D721Med (cell line): Measurements from ENCODE around the gene WDHD1.

Experiments
- DNase-seq: peaks from one replicate; pipeline ENCODE4 v3.0.0; 2011; ENCODE audit warnings: low spot score; ENCODE audit not compliant: insufficient read length
- FAIRE-seq: peaks from 2 replicates; lab custom pipeline; 2011; peaks lifted over from hg19 to GRCh38; lab: Jason Lieb, UNC
- TF ChIP-seq, protein P1 (sequence below): IDR thresholded peaks from 2 replicates; pipeline ENCODE4 v1.5.1; 2012; ENCODE audit warnings: mild to moderate bottlenecking, control low read depth; ENCODE audit not compliant: insufficient read depth; ENCODE audit errors: missing control alignments

The WDHD1 gene, protein sequence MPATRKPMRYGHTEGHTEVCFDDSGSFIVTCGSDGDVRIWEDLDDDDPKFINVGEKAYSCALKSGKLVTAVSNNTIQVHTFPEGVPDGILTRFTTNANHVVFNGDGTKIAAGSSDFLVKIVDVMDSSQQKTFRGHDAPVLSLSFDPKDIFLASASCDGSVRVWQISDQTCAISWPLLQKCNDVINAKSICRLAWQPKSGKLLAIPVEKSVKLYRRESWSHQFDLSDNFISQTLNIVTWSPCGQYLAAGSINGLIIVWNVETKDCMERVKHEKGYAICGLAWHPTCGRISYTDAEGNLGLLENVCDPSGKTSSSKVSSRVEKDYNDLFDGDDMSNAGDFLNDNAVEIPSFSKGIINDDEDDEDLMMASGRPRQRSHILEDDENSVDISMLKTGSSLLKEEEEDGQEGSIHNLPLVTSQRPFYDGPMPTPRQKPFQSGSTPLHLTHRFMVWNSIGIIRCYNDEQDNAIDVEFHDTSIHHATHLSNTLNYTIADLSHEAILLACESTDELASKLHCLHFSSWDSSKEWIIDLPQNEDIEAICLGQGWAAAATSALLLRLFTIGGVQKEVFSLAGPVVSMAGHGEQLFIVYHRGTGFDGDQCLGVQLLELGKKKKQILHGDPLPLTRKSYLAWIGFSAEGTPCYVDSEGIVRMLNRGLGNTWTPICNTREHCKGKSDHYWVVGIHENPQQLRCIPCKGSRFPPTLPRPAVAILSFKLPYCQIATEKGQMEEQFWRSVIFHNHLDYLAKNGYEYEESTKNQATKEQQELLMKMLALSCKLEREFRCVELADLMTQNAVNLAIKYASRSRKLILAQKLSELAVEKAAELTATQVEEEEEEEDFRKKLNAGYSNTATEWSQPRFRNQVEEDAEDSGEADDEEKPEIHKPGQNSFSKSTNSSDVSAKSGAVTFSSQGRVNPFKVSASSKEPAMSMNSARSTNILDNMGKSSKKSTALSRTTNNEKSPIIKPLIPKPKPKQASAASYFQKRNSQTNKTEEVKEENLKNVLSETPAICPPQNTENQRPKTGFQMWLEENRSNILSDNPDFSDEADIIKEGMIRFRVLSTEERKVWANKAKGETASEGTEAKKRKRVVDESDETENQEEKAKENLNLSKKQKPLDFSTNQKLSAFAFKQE

GRCh38 chr14:55026793-55027561 lies at the start of gene WDHD1, which contains the start of gene SOCS4:
Gene WDHD1, minus strand, starts transcription at chr14:55027099. Its CDS starts 312 bp downstream, at chr14:55026787.
Gene SOCS4, plus strand, starts transcription at chr14:55027236. Its CDS starts 15,806 bp downstream, at chr14:55043042.
- FAIRE-seq (no peak), DNase-seq (peak; percentile 56)
- TF ChIP-seq, protein P1, sequence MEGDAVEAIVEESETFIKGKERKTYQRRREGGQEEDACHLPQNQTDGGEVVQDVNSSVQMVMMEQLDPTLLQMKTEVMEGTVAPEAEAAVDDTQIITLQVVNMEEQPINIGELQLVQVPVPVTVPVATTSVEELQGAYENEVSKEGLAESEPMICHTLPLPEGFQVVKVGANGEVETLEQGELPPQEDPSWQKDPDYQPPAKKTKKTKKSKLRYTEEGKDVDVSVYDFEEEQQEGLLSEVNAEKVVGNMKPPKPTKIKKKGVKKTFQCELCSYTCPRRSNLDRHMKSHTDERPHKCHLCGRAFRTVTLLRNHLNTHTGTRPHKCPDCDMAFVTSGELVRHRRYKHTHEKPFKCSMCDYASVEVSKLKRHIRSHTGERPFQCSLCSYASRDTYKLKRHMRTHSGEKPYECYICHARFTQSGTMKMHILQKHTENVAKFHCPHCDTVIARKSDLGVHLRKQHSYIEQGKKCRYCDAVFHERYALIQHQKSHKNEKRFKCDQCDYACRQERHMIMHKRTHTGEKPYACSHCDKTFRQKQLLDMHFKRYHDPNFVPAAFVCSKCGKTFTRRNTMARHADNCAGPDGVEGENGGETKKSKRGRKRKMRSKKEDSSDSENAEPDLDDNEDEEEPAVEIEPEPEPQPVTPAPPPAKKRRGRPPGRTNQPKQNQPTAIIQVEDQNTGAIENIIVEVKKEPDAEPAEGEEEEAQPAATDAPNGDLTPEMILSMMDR: peak; percentile 18

- no peak for FAIRE-seq
- TF ChIP-seq, protein P1: no peak
- no peak for DNase-seq
Observed at GRCh38 chr14:55075628-55076175, 48.8 kb upstream of the WDHD1 start.

GRCh38 chr14:55074662-55075061 lies 47.8 kb upstream of the WDHD1 start:
- FAIRE-seq: no peak
- DNase-seq: no peak

GRCh38 chr14:55073856-55074255 lies 47.0 kb upstream of the WDHD1 start:
- TF ChIP-seq, protein P1: no peak
- DNase-seq (no peak), FAIRE-seq (no peak)

More at GRCh38 chr14:55074662-55075061, 47.8 kb upstream of the WDHD1 start:
- TF ChIP-seq, protein P1: no peak

GRCh38 chr14:55071870-55072640 lies 45.2 kb upstream of the WDHD1 start:
- TF ChIP-seq, protein P1: no peak
- no peak for FAIRE-seq
- no peak for DNase-seq
